Measurements from ENCODE around the gene ARHGAP23.

The ARHGAP23 gene

GRCh38 chr17:38509772-38510420, 81.6 kb downstream of the ARHGAP23 start:
- TF ChIP-seq TAF1 (IDR thresholded peaks at IDR 0.05; ENCODE audit: borderline replicate concordance, insufficient read depth, low read length) (no peak), FOXP2 (optimal IDR thresholded peaks at IDR 0.05; ENCODE audit: borderline replicate concordance, extremely low read depth, extremely low read length, insufficient read depth) (no peak), SIN3A (IDR thresholded peaks at IDR 0.05; ENCODE audit: borderline replicate concordance, insufficient read depth, low read length) (no peak), POLR2AphosphoS5 (IDR thresholded peaks at IDR 0.05; ENCODE audit: low read depth, low read length) (no peak), REST (IDR thresholded peaks at IDR 0.05; ENCODE audit: insufficient read depth in 1 of 2, low read depth in 2 of 2, low read length in 2 of 2) (no peak)

DNA sequence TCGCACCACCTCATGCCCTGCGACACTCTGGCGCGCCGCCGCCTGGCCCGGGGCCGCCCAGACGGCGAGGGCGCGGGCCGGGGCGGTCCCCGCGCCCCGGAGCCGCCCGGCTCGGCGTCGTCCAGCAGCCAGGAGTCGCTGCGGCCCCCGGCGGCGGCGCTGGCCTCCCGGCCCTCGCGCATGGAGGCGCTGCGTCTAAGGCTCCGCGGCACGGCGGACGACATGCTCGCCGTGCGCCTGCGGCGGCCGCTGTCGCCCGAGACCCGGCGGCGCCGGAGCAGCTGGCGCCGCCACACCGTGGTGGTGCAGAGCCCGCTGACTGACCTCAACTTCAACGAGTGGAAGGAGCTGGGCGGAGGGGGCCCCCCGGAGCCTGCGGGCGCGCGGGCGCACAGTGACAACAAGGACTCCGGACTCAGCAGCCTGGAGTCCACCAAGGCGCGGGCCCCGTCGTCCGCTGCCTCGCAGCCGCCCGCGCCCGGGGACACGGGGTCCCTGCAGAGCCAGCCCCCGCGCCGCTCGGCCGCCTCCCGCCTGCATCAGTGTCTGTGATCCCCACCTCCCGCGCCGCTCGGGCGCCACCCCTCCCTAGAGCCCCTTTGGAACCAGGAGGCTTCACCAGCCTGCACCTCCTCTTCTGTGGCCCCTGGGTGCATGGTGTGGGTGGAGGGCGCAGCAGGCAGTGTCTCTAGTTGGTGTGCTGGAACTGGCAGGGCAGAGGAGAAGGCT, 82.3 kb downstream of the ARHGAP23 start:
- no peak for TF ChIP-seq TAF1 (IDR thresholded peaks at IDR 0.05; ENCODE audit: borderline replicate concordance, insufficient read depth, low read length)
- TF ChIP-seq SIN3A (IDR thresholded peaks at IDR 0.05; ENCODE audit: borderline replicate concordance, insufficient read depth, low read length), result no peak
- TF ChIP-seq FOXP2 (optimal IDR thresholded peaks at IDR 0.05; ENCODE audit: borderline replicate concordance, extremely low read depth, extremely low read length, insufficient read depth), result no peak
- TF ChIP-seq POLR2AphosphoS5 (IDR thresholded peaks at IDR 0.05; ENCODE audit: low read depth, low read length), result no peak
- TF ChIP-seq REST (IDR thresholded peaks at IDR 0.05; ENCODE audit: insufficient read depth in 1 of 2, low read depth in 2 of 2, low read length in 2 of 2), result no peak

- no peak for TF ChIP-seq REST (IDR thresholded peaks at IDR 0.05; ENCODE audit: insufficient read depth in 1 of 2, low read depth in 2 of 2, low read length in 2 of 2)
- no peak for TF ChIP-seq TAF1 (IDR thresholded peaks at IDR 0.05; ENCODE audit: borderline replicate concordance, insufficient read depth, low read length)
- no peak for TF ChIP-seq FOXP2 (optimal IDR thresholded peaks at IDR 0.05; ENCODE audit: borderline replicate concordance, extremely low read depth, extremely low read length, insufficient read depth)
- no peak for TF ChIP-seq SIN3A (IDR thresholded peaks at IDR 0.05; ENCODE audit: borderline replicate concordance, insufficient read depth, low read length)
- TF ChIP-seq POLR2AphosphoS5 (IDR thresholded peaks at IDR 0.05; ENCODE audit: low read depth, low read length), result no peak
Measured at GRCh38 chr17:38511150-38512108, 83.2 kb downstream of the ARHGAP23 start.

GRCh38 chr17:38512473-38513058, 84.3 kb downstream of the ARHGAP23 start:
- TF ChIP-seq FOXP2 (optimal IDR thresholded peaks at IDR 0.05; ENCODE audit: borderline replicate concordance, extremely low read depth, extremely low read length, insufficient read depth), result no peak
- TF ChIP-seq REST (IDR thresholded peaks at IDR 0.05; ENCODE audit: insufficient read depth in 1 of 2, low read depth in 2 of 2, low read length in 2 of 2), result no peak
- no peak for TF ChIP-seq TAF1 (IDR thresholded peaks at IDR 0.05; ENCODE audit: borderline replicate concordance, insufficient read depth, low read length)
- TF ChIP-seq POLR2AphosphoS5 (IDR thresholded peaks at IDR 0.05; ENCODE audit: low read depth, low read length), result no peak
- TF ChIP-seq SIN3A (IDR thresholded peaks at IDR 0.05; ENCODE audit: borderline replicate concordance, insufficient read depth, low read length), result no peak
